Esophagus muscularis mucosa (tissue), 4 donors: ENCODE data around the gene PRR12. TPM values are rescaled to one million over a fixed set of nuclear protein-coding genes. Genes with fewer than 3 reads are reported as not detected.

Experiments used
- DNase-seq: peaks from one replicate; pipeline ENCODE4 v3.0.0-alpha.2; 2017; ENCODE audit errors: extremely low spot score
- H3K27ac ChIP-seq, 4 donors: fragments of 200-600 bp; sonication (generic); replicated peaks in 1 of 4; 1 replicate in 3 of 4; 2 replicates in 1 of 4; pipeline ENCODE4 v1.5.1; 2016 to 2019; ENCODE audit warnings: mild to moderate bottlenecking in 1 of 4
- H3K27me3 ChIP-seq, 4 donors: fragments of 200-600 bp; sonication (generic); one replicate each; pipeline versions ENCODE4 v1.5.1 to v1.6.0; 2016 to 2019
- H3K36me3 ChIP-seq, 4 donors: fragments of 200-600 bp; sonication (generic); one replicate each; pipeline ENCODE4 v1.5.1; 2016 to 2019
- H3K4me1 ChIP-seq, 4 donors: fragments of 200-600 bp; sonication (generic); one replicate each; pipeline ENCODE4 v1.5.1; 2016 to 2019
- H3K4me3 ChIP-seq, 4 donors: fragments of 200-600 bp; sonication (generic); 1 replicate in 2 of 4; 2 replicates in 2 of 4; pipeline ENCODE4 v1.5.1; 2016 to 2019; ENCODE audit warnings: mild to moderate bottlenecking in 4 of 4, moderate library complexity in 1 of 4
- H3K9me3 ChIP-seq, 4 donors: fragments of 200-600 bp; sonication (generic); 1 replicate in 3 of 4; 2 replicates in 1 of 4; pipeline ENCODE4 v1.5.1; 2016 to 2019
- EP300 ChIP-seq: sonication (generic); formaldehyde crosslinking; IDR thresholded peaks from one replicate; pipeline ENCODE4 v1.6.1; 2017; ENCODE audit warnings: antibody characterized with exemption
- POLR2A ChIP-seq: fragments of 450-650 bp; IDR thresholded peaks from one replicate; pipeline ENCODE4 v1.6.1; 2017; ENCODE audit warnings: antibody characterized with exemption, moderate library complexity, mild to moderate bottlenecking, low read depth
- POLR2AphosphoS5 ChIP-seq, 2 donors: sonication (generic); formaldehyde crosslinking; IDR thresholded peaks; one replicate each; pipeline ENCODE4 v1.6.1; 2017; ENCODE audit warnings: antibody characterized with exemption in 2 of 2
- WGBS: methylation state at CpG from one replicate; pipeline ENCODE4 v1.1.5; 2018; 5-methylcytosine and 5-hydroxymethylcytosine counted together
- intact Hi-C: fragments of 100-400 bp; cut with DNase I; formaldehyde crosslinking; loops from one replicate; pipeline ENCODE4 v1.15.1; 2023
- total RNA-seq, 4 donors: library from RNA; depleted of rRNA; stranded (reverse); fragments of >200 nt; gene quantifications; one replicate each; pipeline versions ENCODE4 v1.1.0 to v1.2.1, GENCODE V29; 2016
- TF ChIP-seq, protein P1 (sequence below), 3 experiments: fragments of 200-600 bp in 2 of 3; fragments of 450-650 bp in 1 of 3; sonication (generic) in 2 of 3; IDR thresholded peaks; one replicate each; pipeline ENCODE4 v1.5.1; 2017 to 2019; ENCODE audit warnings: antibody characterized with exemption in 3 of 3, mild to moderate bottlenecking in 2 of 3, moderate library complexity in 1 of 3

Gene PRR12
- total RNA-seq, 4 donors from 2014 or later = 9.4 to 29.1 (median 16.3) TPM

DNA sequence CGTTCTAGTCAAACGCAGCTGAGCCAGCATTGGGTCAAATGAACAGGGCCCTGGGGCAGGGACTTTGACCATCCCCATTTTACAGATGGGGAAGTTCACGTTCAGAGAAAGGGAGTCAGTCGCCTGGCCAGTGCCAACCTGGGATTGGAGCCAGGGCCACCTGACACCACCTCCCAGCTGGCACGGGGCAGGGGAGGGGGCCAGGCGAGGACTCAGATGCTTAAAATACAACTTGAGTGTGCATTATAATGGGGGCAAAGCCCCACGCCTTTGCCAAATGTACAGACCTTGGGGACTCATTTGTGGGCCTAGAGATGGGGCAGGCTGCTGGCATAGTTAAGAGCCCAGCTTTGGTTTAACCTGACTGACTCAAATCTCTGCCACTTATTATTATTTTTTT is 14.6 kb downstream of the PRR12 start:
- WGBS = 72% methylated on average over 6 of the region's 7 CpGs
- H3K36me3 ChIP-seq = peaks cover 50 to 99% (median 89%) of the 10 kb centered on the region in 4 donors
- H3K27ac ChIP-seq = peak overlapping the region in 1 of 4 donors; percentile 26
- TF ChIP-seq POLR2A (no peak), EP300 (no peak), POLR2AphosphoS5 (IDR thresholded peaks at IDR 0.05) (no peak)
- TF ChIP-seq, protein P1, sequence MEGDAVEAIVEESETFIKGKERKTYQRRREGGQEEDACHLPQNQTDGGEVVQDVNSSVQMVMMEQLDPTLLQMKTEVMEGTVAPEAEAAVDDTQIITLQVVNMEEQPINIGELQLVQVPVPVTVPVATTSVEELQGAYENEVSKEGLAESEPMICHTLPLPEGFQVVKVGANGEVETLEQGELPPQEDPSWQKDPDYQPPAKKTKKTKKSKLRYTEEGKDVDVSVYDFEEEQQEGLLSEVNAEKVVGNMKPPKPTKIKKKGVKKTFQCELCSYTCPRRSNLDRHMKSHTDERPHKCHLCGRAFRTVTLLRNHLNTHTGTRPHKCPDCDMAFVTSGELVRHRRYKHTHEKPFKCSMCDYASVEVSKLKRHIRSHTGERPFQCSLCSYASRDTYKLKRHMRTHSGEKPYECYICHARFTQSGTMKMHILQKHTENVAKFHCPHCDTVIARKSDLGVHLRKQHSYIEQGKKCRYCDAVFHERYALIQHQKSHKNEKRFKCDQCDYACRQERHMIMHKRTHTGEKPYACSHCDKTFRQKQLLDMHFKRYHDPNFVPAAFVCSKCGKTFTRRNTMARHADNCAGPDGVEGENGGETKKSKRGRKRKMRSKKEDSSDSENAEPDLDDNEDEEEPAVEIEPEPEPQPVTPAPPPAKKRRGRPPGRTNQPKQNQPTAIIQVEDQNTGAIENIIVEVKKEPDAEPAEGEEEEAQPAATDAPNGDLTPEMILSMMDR (IDR thresholded peaks at IDR 0.05) = no peak
- no peaks in the 10 kb centered on the region for H3K27me3 ChIP-seq
- no peak for DNase-seq
- H3K4me1 ChIP-seq = peaks cover 0 to 18% (median 2%) of the 10 kb centered on the region in 4 donors
- H3K9me3 ChIP-seq = no peaks in the 10 kb centered on the region
- no peak overlapping the region for H3K4me3 ChIP-seq
- intact Hi-C loops = no loop called here

DNA sequence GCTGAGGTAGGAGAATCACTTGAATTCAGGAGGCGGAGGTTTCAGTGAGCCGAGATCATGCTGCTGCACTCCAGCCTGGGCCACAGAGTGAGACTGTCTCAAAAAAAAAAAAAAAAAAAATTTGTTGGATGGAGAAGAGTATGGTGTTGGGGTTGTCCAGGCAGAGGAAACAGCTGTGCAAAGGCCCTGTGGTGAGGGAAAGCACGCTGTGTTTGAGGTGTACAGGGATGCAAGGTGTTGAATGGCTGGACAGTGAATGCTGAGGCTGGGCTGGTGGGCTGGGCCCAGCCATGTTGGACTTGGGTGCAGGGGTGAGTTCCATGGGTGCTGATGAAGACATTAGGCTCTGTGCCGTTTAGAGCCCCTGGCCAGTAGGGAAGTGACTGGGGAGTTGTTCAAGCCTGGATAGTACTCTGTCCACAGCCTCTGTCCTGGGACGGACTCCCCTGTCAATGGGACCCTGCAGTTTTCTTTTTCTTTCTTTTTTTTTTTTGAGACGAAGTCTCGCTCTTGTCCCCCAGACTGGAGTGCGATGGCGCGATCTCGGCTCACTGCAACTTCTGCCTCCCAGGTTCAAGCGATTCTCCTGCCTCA is 18.6 kb downstream of the PRR12 start:
- TF ChIP-seq POLR2A = no peak
- no peak for TF ChIP-seq EP300
- TF ChIP-seq, protein P1 (IDR thresholded peaks at IDR 0.05) = no peak
- TF ChIP-seq POLR2AphosphoS5 (IDR thresholded peaks at IDR 0.05) = no peak
- Histone ChIP-seq H3K9me3 (no peaks in the 10 kb centered on the region), H3K4me3 (no peak overlapping the region), H3K27me3 (no peaks in the 10 kb centered on the region), H3K4me1 (peaks cover 2 to 37% (median 23%) of the 10 kb centered on the region in 4 donors), H3K27ac (no peak overlapping the region), H3K36me3 (peaks cover 27 to 79% (median 65%) of the 10 kb centered on the region in 4 donors)
- no peak for DNase-seq
- WGBS = 95% methylated on average over 12 of the region's 12 CpGs
- intact Hi-C loops = no loop called here

DNA sequence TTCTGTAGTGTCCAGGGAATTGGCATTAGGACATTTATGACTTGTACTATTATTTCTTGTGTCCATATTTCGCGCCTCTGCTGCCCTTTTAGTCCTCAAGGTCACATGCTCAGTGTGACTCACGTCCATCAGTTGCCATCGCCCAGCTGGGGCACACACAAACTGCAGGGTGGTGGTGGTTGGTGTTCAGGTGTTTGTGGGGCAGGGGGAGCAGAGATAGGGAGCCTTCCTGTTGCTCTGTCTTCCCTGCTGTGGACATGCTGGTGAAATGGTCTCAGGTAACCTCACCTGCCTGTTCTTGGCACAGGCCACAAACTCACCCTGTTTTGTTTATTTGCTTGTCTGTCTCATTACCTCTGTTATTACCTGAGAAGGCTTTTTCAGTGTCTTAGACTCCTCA is 22.4 kb downstream of the PRR12 start:
- H3K36me3 ChIP-seq = peaks cover 39 to 80% (median 74%) of the 10 kb centered on the region in 4 donors
- WGBS = 79% methylated on average over 4 of the region's 4 CpGs

DNA sequence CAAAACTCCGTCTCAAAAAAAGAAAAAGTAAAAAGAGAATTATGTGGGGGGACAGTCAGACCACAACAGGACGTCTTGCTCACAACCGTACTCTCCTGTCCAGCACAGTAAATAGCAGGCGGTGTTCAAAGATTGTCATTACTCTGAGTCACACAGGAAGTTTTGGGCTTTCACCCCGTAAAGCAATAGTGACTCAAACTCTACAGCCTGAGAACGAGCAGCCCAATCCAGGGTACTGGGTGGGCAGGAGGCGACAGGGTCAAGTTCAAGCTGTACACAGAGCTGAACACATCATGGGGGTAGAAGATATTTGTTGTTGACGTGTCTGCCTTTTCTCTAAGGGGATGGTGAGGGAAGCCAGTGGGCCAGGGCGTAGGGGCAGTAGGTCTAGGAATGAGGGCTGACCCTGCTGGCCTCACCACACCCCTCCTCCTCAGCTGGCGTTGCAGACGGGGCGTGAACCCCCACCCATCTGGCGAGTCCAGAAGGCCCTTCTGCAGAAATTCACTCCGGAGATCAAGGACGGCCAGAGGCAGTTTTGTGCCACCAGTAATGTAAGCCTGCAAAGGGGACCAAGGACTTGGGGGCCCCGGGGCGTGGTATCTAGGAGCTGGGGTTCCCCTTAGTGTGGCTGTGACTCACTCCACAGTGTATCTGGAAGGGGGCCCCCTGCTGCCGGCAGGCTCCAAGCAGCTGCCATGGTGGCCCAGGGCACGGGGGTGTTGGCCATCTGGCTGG is 23.3 kb downstream of the PRR12 start:
- no peak overlapping the region for H3K27ac ChIP-seq
- H3K4me3 ChIP-seq = no peak overlapping the region
- intact Hi-C loops = no loop called here
- no peaks in the 10 kb centered on the region for H3K9me3 ChIP-seq
- peaks cover 32 to 79% (median 73%) of the 10 kb centered on the region in 4 donors for H3K36me3 ChIP-seq
- TF ChIP-seq, protein P1 (IDR thresholded peaks at IDR 0.05) = no peak
- TF ChIP-seq POLR2A (no peak), POLR2AphosphoS5 (IDR thresholded peaks at IDR 0.05) (no peak), EP300 (no peak)
- no peak for DNase-seq
- H3K27me3 ChIP-seq = no peaks in the 10 kb centered on the region
- peaks cover 2 to 26% (median 21%) of the 10 kb centered on the region in 4 donors for H3K4me1 ChIP-seq
- WGBS = 70% methylated on average over 13 of the region's 19 CpGs

More for the DNA sequence above, 22.4 kb downstream of the PRR12 start:
- H3K9me3 ChIP-seq = no peaks in the 10 kb centered on the region
- intact Hi-C loops = no loop called here
- no peak for DNase-seq
- H3K27ac ChIP-seq = no peak overlapping the region
- TF ChIP-seq POLR2A (no peak), EP300 (no peak), POLR2AphosphoS5 (IDR thresholded peaks at IDR 0.05) (no peak)
- TF ChIP-seq, protein P1 (IDR thresholded peaks at IDR 0.05) = no peak
- no peaks in the 10 kb centered on the region for H3K27me3 ChIP-seq
- H3K4me3 ChIP-seq = no peak overlapping the region
- peaks cover 2 to 26% (median 21%) of the 10 kb centered on the region in 4 donors for H3K4me1 ChIP-seq
